Stimulated activated CD4-positive, alpha-beta T cell treated with anti-CD3 and anti-CD28 coated beads, Interleukin-2, amount 100 ng/mL, for 48 hours (primary cell): ENCODE results near the gene ACO2.
"Not testable (repeated sequence)": the region's sequence is repeated elsewhere in the genome, so short reads cannot be mapped to it uniquely, and the experiment has no call there.

Experiments used
- DNase-seq, 2 donors: peaks; one replicate each; pipeline ENCODE4 v3.0.0-alpha.2; 2020

Gene ACO2

DNA sequence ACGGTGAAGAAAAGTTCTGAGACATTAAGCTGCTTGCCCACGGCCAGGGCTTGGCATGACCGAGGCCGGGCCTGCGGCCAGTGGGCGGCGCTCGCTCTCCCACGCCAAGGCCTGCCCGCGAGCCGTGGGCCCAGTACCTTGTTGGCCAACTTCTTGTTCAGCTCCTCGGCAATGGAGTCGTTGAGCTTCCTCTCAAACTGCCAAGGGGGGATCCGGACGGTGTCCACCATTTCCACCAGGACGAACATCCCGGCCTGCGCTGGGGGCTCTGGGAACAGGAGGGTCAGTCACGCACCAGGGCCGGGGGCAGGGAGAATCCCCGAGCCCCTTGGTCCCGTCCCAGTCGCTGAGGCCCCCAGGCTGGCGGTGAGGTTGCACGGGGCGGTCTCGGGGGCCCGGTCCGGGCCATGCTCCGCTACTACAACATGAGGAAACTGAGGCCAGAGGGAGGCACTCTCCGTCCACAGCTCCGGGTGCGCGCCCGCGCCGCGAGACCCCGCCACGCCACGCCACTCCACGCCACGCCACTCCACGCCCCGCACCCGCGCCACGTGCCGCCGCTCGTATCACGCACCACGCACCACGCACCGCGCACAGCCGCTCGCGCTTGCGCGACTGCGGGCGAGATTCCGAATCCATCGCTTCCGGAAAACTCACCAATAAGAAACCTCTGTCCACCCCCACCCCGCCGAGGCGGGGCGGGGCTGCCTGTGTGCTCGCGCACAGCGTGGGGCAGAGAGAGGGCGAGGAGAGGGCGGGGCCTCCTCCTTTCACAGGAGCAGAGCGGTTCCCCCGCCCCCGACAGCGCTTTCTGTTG is 75.1 kb downstream of the ACO2 start, which contains the start of gene POLR3H:
Gene POLR3H (minus strand): TSS at position 617 of the 817 bp plus-strand sequence. CDS start 369 bp downstream, at position 248.
- peak; percentile 94 to 97 for DNase-seq

DNA sequence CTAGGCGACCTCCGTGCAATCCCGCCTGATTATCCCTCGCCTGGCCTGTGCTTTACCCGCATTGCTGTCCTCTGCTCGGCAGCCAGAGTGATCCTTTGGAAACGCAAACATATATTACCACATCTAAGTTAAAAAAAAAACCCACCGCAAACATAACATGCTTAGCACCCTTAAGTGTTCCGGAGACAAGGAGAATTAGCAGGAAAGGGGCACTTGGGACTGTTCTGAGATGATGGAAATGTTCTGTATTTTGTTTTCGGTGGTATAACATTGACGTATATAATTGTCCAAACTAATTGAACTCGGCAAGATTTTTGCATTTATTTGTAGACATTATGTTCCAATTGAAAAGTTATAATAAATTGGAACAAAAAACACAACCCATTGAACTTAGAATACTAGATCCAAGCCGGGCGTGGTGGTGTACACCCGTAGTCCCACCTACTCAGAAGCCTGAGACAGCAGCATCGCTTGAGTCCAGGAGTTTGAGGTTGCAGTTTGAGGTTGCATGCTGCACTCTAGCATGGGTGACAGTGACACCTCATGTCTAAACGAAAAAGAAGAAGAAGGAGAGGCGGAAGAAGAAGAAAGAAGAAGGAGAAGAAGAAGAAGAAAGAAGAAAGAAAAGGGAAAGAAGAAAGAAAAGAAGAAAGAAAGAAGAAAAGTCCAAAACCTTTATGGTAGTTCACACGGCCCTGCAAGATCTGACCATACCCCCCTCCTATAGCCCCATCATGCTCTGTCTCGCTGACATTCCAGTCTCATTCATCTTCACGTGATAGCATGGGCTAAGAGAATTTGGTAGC is 76.0 kb downstream of the ACO2 start:
- no peak for DNase-seq

- no peak for DNase-seq
These were observed 79.9 kb downstream of the ACO2 start for GRCh38 chr22:41548830-41549211.

- no peak for DNase-seq
These were observed 82.1 kb downstream of the ACO2 start for GRCh38 chr22:41550952-41551491.

DNA sequence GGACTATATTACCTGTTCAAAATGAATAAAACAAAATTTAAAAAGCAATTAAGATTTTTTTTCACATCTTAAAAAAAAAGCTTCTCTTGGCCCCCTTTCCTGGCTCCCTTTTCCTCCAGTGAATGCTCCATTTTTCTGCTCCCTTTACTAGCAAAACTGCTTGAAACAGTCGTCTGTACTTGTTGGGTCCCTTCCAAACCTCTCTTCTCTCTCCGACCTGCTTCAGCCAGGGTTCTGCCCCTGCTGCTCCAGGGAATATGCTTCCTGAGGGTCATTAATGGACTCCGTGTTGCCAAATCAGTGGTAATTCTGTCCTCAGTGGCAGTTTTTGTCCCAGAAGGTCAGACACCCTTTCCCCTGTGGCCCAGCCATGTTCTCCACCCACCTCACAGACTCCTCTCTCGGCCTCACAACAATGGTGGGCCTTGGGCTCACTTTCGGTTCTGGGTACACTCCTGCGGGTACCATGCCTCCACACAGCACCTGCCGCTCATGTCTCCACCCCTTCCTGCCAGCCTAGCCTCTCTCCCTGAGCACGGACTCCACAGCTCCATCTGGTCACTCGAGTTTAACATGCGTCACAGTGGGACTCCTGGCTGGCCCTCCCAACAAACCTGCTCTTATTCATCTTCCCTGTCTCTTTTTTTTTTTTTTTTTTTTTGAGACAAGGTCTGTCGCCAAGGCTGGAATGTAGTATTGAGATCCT is 83.1 kb downstream of the ACO2 start:
- DNase-seq: no peak

DNA sequence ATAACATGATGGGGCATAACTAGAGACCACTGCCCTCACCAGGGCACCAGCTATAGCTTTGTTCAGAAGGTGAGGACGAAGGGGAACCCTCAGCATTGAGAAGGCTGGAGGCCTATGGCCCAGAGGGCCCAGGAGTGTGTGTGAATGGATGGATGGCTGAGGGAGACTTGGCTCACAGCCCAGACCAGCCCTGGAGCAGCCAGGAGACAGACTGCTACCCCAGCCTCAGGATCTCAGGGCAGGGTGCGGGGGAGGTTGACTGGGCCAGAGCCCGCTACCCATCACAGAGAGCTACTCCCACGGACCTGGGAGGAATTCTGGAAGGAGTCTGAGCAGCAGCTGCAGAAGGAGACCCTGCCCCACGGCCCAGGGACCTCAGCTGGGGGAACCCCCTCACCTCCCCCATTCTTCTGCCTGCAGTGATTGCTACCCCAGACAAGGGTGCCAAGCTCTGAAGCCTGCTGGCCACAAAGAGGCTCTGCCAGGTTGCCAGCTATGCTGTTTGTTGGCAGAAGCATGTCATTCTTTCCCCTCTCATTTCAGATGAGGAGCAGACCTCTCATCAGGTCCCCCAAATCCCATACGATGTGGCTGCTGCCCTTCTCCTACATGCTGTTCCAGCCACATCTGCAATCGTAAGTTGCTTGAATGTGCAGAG is 86.5 kb downstream of the ACO2 start:
- DNase-seq: no peak

- no peak for DNase-seq
These were observed 87.6 kb downstream of the ACO2 start for GRCh38 chr22:41556561-41556960.

- peak in 1 of 2 donors; percentile 7 for DNase-seq
These were observed 88.7 kb downstream of the ACO2 start for GRCh38 chr22:41557401-41558240.

- DNase-seq: not testable (repeated sequence)
These were observed 89.3 kb downstream of the ACO2 start for GRCh38 chr22:41558241-41558630.

- DNase-seq: no peak
These were observed 91.2 kb downstream of the ACO2 start for GRCh38 chr22:41560095-41560471.

- DNase-seq: no peak
These were observed 92.4 kb downstream of the ACO2 start for GRCh38 chr22:41561335-41561734.

DNA sequence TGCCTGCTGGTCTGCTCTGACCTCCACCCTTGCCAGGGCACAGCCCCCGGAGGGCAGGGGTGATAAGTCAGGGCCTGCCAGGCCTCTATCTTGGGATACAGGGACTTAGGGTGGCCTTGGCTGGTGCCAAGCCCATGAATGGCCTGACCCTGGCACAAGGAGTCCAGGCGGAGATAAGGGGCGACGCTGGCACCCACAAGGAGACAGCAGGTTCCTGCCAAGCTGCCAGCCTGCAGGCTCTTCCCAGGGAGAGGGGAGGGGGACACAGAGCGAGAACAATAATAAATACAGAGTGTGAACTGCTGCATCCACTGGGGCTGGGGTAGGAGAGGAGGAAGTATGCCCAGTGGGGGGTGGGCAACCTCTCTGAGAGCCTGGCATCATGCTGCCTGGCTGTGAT is 92.9 kb downstream of the ACO2 start:
- DNase-seq: no peak

- DNase-seq: no peak
These were observed 93.5 kb downstream of the ACO2 start for GRCh38 chr22:41562461-41562860.

- no peak for DNase-seq
These were observed 94.3 kb downstream of the ACO2 start for GRCh38 chr22:41563051-41563711.

DNA sequence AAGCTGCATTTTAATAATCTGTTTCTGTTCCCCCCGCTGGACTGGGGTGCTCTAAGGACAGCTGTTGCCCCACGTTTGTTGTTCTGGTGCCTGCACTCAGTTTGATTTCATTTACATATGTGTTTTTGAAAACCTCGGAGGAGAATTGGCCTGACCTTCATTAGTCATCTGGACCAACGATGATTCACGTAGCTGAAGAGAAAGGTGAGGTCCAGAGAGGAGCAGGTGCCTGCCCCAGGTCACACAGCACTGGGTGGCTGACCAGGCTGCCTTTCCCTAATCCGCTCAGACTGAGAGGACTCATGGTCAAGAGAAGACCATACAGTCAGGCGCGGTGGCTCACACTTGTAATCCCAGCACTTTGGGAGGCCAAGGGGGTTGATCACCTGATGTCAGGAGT is 95.6 kb downstream of the ACO2 start:
- DNase-seq: no peak

GRCh38 chr22:41565403-41566054 is 96.6 kb downstream of the ACO2 start:
- no peak for DNase-seq

DNA sequence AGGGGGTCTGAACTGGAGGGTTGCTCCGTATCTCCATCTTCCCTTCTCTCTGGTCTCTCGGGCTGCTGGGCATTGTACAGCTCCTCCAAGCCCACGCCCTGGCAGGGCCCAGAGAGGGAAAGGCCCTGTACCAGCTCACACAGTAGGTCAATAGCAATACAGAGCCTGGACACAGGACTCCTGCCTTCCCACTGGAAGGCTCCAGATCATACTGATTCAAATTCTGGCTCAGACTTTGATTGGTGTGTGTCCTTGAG is 98.5 kb downstream of the ACO2 start:
- no peak for DNase-seq

DNA sequence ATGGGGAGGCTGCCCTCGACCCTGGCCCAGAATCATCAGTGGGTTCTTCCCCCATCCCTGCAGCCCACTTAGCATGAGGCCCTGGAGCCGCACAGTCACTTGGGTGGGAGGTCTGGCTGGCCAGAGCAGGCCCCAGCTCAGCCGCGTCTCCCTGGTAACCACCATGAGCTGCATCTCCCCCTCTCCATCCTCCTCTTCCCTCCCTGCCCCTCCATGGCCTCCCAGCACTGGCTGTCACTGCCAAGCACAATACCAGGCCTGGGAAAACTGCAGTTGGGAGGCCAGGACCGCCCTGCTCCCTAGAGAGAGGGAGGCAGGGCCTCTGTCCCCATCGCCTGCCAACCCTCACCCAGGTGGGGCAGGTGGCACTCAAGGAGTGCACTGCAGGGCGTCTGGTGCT is 99.9 kb downstream of the ACO2 start:
- no peak for DNase-seq

- DNase-seq: no peak
These were observed 101.3 kb downstream of the ACO2 start for GRCh38 chr22:41570221-41570620.

GRCh38 chr22:41571786-41572185 is 102.9 kb downstream of the ACO2 start:
- DNase-seq: no peak

DNA sequence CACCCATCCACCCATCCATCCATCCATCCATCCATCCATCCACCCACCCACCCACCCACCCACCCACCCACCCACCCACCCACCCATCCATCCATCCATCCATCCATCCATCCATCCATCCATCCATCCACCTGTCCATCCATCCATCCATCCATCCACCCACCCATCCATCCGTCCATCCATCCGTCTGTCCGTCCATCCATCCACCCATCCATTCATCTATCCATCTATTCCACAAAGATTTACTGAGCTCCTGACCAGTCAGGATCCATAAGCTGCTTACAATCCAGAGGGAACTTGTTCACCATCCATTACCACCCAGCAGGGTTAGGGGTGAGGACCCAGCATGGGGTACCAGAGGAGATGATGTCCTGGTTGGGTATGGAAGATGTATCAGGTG is 103.4 kb downstream of the ACO2 start:
- DNase-seq: not testable (repeated sequence)
